CD4-positive, alpha-beta T cell treated with Interleukin-15 for 4 hours (primary cell): ENCODE results near the gene DCHS1.
A peak's percentile ranks its signal among the peaks of the same experiment; 100 is the strongest.

ENCODE experiments used
- DNase-seq: peaks from one replicate; pipeline ENCODE4 v3.0.0-alpha.2; 2020; ENCODE audit warnings: low spot score

Gene DCHS1

GRCh38 chr11:6625832-6626420 is 29.7 kb downstream of the DCHS1 start:
- DNase-seq: no peak

- DNase-seq: no peak
These were observed 30.3 kb downstream of the DCHS1 start for GRCh38 chr11:6625156-6625831.

DNA sequence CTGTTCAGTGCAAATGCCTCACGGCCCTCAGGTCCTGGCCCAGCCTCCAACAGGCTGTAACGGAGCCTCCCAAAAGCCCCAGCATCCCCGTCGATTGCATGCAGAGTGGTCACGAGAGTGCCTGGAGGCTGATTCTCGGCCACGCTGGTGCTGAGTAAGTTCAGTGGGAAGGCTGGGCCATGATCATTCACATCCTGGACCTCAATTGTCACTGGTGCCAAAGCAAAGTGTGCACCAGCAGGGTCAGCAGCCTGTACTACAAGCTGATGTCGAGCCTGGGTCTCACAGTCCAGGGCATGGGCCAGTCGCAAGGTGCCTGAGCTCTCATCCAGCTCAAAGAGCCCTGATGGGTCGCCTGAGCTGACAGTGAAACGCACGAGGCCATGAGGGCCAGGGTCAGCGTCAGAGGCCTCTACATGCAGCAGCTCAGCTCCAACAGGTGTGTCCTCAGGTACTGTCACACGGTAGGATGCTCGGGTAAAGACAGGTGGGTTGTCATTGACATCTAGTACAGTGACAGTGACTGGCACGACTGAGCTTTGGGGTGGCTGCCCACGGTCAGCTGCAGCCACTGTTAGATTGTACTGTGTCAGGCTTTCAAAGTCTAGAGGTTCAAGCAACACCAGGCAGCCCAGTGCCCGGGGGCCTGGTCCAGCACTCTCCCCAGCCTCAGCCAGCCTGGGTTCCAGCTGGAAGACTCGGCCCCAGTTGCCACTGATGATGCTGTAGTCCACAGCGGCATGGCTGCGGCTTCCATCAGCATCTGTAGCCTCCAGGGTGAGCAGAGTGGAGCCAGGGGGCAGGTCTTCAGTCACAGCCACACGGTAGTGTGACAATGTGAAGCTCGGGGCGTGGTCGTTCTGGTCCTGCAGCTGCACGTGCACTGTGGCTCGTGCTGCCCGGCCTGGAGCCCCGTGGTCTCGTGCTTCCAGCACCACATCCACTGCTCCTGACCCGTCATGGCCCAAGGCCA is 31.9 kb downstream of the DCHS1 start:
- no peak for DNase-seq

DNA sequence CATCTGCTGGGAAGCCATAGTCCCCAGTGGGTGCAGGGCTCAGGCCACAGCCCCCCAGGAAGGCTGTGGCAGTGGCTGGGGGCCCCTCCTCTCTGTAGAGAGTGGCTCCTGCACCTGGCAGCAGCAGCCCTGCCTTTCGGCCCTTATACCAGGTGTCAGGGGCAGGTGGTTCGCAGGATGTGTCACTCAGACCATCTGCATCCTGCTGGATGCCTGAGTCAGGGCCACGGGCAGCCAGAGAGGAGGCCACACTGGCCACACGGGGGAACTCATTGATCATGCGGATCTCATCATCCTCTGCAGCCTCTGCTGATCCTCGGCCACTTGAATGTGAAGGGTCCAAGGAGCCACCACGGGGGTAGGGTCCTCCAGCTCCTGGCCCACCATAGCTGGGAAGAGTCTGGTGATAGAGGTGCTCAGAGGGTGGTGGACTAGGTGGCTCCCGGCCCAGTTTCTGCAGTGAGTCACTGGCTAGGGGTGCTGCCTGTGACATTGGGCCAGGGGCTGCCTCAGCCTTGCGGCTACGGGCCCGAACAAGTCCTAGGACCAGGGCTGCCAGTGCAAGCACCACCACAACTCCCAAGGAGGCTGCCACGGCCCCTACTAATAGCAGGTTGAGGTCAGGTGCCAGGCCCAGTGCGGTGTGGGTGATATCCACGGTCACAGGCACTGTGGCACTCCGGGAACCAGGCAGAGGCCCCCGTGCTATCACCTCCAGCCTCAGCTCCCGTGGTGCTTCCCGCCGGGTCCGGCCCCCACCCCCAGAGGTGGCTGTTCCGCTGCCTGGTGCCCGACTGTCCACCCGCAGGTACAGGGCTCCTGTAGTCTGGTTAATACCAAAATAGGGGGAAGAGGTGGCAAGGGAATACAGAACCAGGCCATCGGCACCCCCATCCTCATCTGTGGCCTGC is 33.1 kb downstream of the DCHS1 start:
- no peak for DNase-seq

- no peak for DNase-seq
These were observed 33.8 kb downstream of the DCHS1 start for GRCh38 chr11:6621711-6622211.

DNA sequence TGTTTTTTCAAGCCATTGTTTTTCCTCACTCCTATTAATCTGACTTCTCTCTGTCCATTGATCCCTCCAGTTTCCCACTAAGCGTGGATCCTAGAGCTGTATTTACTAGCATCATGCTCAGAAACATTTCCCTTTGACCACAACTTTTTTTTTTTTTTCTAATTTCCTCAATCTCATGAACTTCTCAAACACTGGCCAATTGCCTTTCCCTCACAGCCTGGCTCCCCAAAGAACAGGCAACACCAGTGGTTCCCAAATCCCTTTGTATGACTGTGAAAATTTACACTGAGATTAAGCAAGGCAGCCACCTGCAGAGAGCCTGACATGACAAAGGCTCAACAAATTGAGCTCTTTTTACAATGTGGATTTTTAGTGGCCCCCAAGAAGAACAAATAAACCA is 35.0 kb downstream of the DCHS1 start:
- DNase-seq: no peak

GRCh38 chr11:6619004-6619745 is 36.4 kb downstream of the DCHS1 start, which contains the start of gene TPP1:
Gene TPP1 (minus strand): TSS chr11:6619422. CDS start chr11:6619400, 22 bp downstream.
- peak; percentile 93 for DNase-seq

DNA sequence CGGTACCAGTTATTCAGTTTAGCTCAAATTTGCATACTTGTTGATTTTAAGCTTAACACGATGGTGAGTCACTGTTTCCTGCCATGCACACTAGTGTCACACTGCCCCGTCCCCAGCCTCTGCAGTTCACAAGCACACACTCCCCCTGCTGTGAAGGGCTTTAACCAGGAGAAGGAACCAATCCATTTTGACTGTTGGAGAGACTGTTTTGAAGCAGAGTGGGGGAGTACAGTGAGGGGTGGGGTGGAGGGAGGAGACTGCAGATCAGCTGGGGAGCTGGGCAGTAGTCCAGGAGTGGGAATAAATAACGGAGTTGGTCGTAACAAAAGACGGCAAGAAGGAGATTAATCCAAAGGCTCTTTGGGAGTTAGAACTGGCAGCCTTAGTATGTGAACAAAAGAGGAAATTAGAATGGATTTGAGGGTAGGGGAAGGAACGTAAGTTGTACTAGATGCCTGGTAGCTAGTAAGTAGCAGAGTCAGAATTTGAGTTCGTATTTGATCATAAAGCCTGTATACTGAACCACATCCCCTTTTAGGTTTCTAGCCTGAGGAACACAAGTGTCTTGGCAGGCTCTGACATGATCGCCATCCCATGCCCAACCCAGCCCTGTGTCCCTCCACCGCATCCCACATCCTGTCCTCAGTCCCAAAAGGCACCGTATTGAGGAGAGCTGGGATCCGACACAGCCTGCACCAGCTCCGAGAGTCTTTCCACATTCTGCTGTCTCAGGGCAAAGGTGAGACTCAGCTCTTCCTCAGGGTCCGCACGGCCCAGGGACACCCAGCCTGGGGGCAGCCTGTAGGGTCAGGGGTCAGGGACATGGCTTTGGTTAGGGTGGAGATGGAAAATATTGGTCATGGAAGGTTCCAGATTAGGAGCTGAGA is 37.2 kb downstream of the DCHS1 start:
- peak; percentile 81 for DNase-seq

- no peak for DNase-seq
These were observed 38.3 kb downstream of the DCHS1 start for GRCh38 chr11:6617315-6617781.

DNA sequence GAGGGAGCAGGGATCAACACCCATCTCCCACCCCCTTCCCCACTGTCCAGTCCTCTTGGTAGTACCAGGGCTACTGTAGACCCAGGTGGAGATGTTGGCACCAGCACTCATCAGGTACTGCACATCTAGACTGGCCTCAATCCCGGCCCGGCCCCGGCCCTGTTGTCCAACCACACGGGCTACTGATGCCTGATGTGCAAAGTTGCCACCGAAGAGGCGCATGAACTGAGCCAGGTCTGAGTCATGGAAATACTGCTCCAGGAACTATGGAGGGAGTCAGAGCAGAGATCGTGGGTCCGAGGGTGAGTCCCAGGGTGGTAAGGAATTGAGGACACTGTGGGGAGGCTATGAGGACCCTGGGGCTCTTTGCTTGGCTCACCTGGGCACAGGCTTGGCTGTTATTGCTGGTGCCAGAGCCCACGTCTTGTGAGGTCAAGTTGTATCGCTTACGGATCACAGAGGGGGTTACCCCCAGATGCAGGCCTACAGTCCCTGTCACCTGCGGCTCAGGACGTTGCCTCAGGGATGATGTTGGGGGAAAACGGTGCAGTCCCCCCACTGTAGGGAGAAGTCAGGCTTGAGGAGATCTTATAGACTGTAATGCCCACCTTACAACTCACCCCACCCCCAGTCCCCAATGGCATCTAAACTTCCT is 38.9 kb downstream of the DCHS1 start:
- no peak for DNase-seq

- DNase-seq: no peak
These were observed 39.6 kb downstream of the DCHS1 start for GRCh38 chr11:6615882-6616585.

DNA sequence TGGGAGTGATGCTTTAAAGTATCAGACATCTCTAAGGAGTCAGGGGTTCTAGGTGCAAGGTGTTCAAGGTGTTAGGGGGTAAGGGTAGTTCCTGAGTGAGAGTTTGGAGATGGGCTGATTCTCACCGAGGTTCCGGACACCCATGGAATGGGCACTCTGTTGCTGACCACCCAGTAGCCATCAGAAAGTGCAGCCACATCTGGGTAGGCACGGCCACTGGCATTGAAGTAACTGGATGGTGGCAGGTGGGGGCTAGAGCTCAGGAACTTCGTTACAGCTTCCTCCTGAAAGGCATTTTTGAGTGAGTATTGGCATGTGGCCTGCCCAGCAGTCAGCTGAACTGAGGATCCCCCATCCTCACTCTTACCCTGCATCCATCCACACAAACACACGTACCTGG is 40.6 kb downstream of the DCHS1 start:
- no peak for DNase-seq

DNA sequence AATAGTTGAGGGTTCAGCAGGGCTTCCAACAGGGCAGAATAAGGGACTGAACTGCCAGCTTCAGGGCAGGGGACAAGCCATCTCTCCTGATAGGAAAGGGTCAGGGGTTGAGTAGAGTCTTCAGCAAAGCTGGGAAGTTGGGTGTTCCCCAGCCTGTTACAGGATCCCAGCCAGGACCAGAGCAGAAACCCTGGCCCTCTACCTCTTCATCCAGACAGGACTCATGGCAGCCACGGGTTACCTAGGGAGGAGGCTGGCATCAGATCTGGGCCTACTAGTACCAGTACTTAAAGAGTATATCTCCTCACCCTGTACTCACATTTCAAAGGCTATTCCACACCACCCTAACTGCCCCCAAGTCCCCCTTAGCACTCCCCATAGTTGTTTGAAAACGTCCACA is 41.2 kb downstream of the DCHS1 start:
- no peak for DNase-seq

DNA sequence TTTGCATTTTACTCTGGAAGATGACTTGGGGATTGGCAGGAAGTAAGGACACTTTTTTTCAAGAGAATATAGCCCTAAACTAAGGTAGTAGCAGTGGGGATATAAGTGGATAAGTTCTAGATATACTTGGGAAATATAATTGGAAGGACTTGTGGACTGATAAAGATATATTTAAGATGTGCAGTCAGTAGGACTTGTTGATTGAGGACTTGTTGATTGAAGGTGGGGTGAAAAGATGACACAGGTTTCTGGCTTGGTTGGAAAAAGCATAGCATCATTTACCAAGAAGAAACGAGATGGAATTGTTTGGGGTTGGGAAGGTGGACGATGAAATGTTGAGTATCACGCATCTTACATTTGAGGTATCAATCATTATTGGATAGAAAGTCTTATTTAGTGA is 42.1 kb downstream of the DCHS1 start:
- no peak for DNase-seq

GRCh38 chr11:6612213-6613041 is 43.2 kb downstream of the DCHS1 start, which contains the start of gene TAF10:
Gene TAF10 (minus strand): TSS chr11:6612216. CDS start chr11:6612189, 27 bp downstream.
- DNase-seq: peak; percentile 94

DNA sequence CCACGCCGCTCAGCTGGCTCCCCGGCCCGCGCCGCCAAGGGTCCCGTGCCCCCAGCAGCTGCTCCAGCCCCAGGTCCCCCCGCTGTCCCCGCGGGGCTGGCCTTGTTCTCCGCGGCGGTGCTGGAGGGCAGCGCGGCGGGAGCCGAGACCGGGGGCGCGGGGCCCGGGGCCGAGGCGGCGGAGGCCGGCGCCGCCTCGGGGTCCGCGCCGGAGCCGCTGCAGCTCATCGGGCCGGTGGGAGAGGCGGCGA is 43.7 kb downstream of the DCHS1 start:
- no peak for DNase-seq

DNA sequence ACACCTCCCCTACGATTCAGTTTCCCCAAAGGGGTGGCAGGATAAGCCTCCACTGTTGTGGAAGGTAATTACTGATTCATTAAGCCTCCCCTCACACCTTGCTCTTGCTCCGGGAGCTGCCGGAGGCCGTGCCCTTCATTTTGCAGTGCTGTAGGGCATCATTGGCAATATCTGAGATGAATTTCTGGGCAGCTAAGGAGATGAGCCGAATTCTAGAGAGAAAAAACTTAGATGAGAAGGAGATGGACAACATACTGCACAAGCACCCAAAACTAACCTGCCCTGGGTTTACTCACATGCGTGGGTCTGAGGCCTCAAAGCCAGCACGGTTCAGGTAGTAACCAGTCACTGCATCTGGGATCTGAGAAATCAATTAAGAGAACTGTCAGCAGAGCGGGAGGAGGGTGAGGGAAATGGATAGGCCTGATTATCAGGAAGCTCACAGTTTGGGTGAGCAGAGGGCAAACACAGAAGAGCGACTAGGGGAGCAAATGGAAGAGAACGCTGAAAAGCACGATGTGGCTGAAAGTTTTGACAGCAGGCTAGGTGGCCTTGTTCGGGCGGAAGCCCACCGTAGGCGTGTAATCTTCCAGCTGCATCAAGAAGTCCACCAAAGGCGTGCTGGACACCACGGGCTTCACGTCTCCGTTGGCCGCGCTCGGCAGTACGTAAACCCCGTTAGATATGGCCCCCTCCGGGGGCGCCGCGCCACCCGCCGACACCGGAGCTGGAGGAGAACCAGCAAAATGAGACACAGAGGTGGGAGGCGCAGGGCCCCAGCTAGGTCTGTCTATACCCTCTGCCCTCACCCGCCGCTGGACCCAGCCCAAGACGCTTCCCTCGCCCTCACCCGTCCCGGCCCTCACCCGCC is 44.3 kb downstream of the DCHS1 start:
- DNase-seq: peak; percentile 22
